IPS-20b (cell line): ENCODE measurements around the gene PRKCA.

ENCODE experiments used
- H3K27ac ChIP-seq: one replicate; pipeline ENCODE4 v1.5.1; 2013; ENCODE audit warnings: low read length
- H3K27me3 ChIP-seq: 2 replicates; pipeline ENCODE4 v1.6.1; 2013; ENCODE audit warnings: mild to moderate bottlenecking, low read length, inconsistent platforms; ENCODE audit not compliant: insufficient read depth
- H3K36me3 ChIP-seq: 2 replicates; pipeline ENCODE4 v1.6.1; 2013; ENCODE audit warnings: low read depth, mild to moderate bottlenecking, inconsistent platforms, low read length, moderate library complexity; ENCODE audit not compliant: insufficient read depth
- H3K4me1 ChIP-seq: 2 replicates; pipeline ENCODE4 v1.6.1; 2013; ENCODE audit warnings: mild to moderate bottlenecking, control low read depth, inconsistent platforms, low read length, moderate library complexity; ENCODE audit not compliant: insufficient read depth
- H3K4me3 ChIP-seq: 2 replicates; pipeline ENCODE4 v1.5.1; 2013; ENCODE audit warnings: mild to moderate bottlenecking, low read length, inconsistent platforms
- H3K9ac ChIP-seq: 2 replicates; pipeline ENCODE4 v1.6.1; 2013; ENCODE audit warnings: low read depth, mild to moderate bottlenecking, inconsistent platforms, low read length, moderate library complexity
- H3K9me3 ChIP-seq: 2 replicates; pipeline ENCODE4 v1.6.1; 2013; ENCODE audit warnings: mild to moderate bottlenecking, low read depth, low read length, inconsistent platforms; ENCODE audit not compliant: insufficient read depth

The PRKCA gene

DNA sequence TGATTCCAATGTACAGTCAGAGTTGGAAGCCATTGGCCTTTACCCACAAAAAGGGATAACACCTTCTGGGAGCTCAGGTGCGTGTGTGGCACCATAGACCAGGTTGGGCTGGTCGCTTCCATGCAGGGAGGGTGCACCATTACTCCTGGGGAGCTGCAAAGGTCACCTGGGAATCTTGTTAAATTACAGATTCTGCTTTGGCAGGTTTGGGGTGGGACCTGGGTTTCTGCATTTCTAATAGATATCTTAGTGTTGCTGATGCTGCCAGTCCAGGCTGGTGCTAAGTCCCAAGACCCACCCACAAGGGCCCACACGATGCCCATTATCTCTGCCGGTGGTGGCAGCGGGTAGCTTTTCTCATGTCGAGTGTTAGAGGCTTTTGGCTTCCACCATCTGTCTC lies 384.2 kb downstream of the PRKCA start:
- no peaks in the 10 kb centered on the region for H3K9me3 ChIP-seq
- no peak overlapping the region for H3K9ac ChIP-seq
- no peaks in the 10 kb centered on the region; the same call in 1 of the 2 replicates for H3K36me3 ChIP-seq
- H3K27ac ChIP-seq: no peak overlapping the region
- H3K4me3 ChIP-seq: no peak overlapping the region
- no peaks in the 10 kb centered on the region for H3K4me1 ChIP-seq
- H3K27me3 ChIP-seq: no peaks in the 10 kb centered on the region

DNA sequence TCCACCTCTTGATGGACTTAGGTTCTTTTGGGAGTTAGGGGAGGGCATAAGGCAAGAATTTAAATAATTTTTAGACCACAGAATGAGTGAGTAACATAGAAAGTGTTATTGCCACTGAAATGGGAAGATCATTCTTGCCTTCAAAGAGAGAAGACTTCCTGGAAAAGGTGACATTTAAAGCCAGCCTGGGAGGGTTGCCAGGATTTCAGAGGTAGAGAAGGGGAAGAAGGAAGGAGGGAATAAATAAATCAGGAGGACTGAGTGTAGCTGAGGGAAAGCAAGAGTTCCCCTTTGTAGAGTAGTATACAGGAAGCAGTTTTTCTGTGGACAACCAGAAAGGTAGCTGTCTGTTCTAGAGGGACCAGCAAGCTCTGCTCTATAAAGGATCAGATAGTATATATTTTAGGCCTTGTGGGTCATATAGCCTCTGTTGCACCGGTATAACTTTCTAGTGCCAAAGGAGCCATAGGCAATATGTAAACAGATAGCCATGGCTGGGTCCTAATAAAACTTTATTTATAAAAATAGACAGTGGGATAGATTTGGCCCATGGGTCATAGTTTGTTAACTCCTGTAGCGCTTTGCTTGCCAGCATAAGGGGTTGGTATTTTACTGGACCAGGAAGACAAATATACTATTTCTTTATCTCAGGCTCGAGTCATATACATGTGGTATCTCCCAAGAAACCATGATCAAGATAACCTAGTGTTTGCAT lies 385.3 kb downstream of the PRKCA start:
- no peak overlapping the region for H3K27ac ChIP-seq

DNA sequence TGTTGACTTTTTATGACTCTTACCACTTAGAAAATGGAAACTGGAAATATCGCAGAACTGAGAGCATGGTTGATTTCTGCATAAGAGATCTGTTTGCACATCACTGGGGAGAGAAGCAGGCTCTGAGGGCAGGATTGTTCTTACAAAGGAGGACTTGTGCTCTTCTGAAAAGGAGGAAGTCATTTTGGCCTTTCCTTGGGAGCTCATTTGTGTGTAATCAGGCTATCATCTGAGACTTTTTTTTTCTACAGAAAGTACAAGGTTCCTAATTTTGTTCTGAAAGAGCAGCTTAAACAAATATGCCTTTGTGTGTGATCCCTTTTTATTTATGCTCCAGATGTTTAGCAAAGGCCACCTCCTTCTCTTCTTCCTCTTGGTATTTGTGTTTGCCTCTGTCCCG lies 386.8 kb downstream of the PRKCA start:
- H3K36me3 ChIP-seq: no peaks in the 10 kb centered on the region; the same call in 1 of the 2 replicates
- no peaks in the 10 kb centered on the region for H3K27me3 ChIP-seq
- no peak overlapping the region for H3K9ac ChIP-seq
- no peak overlapping the region for H3K4me3 ChIP-seq
- H3K27ac ChIP-seq: no peak overlapping the region
- no peaks in the 10 kb centered on the region for H3K4me1 ChIP-seq
- H3K9me3 ChIP-seq: no peaks in the 10 kb centered on the region

More for the DNA sequence above, 385.3 kb downstream of the PRKCA start:
- Histone ChIP-seq H3K9ac (no peak overlapping the region), H3K4me1 (no peaks in the 10 kb centered on the region), H3K9me3 (no peaks in the 10 kb centered on the region), H3K27me3 (no peaks in the 10 kb centered on the region), H3K4me3 (no peak overlapping the region), H3K36me3 (no peaks in the 10 kb centered on the region; the same call in 1 of the 2 replicates)

DNA sequence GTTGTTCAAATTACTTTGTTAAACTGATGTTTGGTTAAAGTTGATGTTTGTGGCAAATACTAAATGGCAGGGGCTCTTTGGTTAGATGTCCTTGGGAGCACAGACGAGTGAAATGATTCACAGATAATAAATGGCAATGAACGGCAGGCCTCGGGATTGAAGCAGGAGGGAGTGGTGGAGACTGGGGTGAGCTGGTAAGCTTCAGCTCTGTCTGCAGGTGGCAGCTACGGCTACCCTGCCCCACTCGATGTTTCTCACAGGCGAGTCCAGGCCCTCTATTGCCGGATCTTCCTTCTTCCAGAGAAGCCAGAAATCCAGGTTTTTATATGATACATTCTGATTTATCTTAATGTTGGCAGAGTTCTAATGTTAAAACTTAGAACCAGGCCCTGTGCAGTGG lies 387.8 kb downstream of the PRKCA start:
- H3K27me3 ChIP-seq: no peaks in the 10 kb centered on the region
- H3K4me1 ChIP-seq: no peaks in the 10 kb centered on the region
- H3K4me3 ChIP-seq: no peak overlapping the region
- no peak overlapping the region for H3K9ac ChIP-seq
- no peaks in the 10 kb centered on the region for H3K9me3 ChIP-seq
- H3K36me3 ChIP-seq: no peaks in the 10 kb centered on the region; the same call in 1 of the 2 replicates
- no peak overlapping the region for H3K27ac ChIP-seq

DNA sequence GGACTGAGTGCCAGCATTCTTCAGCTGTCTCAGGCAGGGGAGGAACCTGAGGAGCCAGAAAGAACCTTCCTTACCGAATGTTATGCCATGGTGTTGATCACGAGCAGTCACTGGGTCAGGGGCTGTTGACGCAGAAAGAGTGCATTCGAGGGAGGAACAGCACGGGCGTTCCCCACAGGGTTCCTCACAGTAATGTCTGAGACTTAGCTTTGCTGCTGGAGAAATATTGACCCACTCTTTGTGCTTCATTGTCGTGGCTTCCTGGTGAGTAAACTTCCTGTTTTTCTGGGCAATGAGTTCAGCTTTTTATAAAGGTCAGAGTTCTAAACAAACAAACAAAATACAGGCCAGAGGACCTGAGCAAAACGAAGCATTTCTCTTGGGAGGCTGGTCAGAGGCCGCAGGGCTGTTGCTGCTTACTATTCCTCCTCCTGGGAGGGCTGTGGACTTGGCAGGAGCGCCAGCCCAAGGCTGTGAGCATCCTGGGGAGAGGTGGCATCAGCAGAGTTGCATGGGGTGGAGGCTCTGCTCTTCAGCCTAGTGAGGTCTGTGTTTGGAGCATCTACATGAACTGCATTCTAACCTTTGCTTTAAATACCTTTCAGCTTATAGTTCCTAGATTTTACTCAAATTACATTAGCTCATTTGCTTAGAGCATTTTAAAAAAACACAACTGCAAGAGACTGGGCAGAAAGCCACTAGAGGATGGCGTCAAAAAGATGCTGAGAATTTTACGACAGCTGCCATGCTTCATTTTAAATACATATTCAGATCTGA lies 389.4 kb downstream of the PRKCA start:
- H3K27me3 ChIP-seq: no peaks in the 10 kb centered on the region
- H3K9ac ChIP-seq: no peak overlapping the region
- H3K36me3 ChIP-seq: no peaks in the 10 kb centered on the region; the same call in 1 of the 2 replicates
- no peaks in the 10 kb centered on the region for H3K4me1 ChIP-seq
- H3K9me3 ChIP-seq: no peaks in the 10 kb centered on the region
- H3K4me3 ChIP-seq: no peak overlapping the region
- no peak overlapping the region for H3K27ac ChIP-seq

DNA sequence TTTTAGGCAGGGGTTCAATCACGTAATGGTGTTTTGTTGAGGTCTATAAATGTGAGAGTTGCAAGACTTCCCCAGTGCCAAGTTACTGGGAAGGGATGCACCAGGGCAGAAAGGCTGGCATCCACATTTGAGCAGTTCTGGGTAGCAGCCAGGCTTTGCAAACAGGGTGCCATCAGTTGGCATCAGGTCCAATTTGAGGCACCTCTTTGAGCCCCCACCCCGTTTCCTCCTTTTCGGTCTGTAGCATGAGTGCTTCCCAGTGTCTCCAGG lies 389.9 kb downstream of the PRKCA start:
- Histone ChIP-seq H3K27ac (no peak overlapping the region), H3K9ac (no peak overlapping the region), H3K27me3 (no peaks in the 10 kb centered on the region), H3K9me3 (no peaks in the 10 kb centered on the region), H3K4me3 (no peak overlapping the region), H3K4me1 (no peaks in the 10 kb centered on the region), H3K36me3 (no peaks in the 10 kb centered on the region; the same call in 1 of the 2 replicates)

DNA sequence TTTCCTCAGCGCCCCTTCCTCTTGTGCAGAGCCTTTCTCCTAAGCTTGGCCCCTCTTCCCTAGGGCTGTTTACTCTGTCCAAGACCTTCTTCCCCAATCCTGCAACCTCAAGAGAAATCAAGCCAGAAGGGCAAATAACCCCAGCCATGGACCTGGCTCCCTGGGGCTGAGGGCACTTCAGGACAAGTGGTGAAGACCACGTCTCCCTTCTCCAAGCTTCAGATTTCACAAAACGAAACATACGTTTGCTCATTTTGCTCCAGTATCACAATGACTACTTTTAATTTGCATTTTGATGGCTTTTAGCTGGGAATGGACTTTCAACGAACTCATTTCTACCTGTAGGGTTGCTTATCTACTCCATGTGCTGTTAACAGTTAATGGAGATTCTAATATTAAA lies 392.7 kb downstream of the PRKCA start:
- no peak overlapping the region for H3K27ac ChIP-seq
- H3K4me3 ChIP-seq: no peak overlapping the region
- no peak overlapping the region for H3K9ac ChIP-seq
- H3K4me1 ChIP-seq: no peaks in the 10 kb centered on the region
- H3K9me3 ChIP-seq: no peaks in the 10 kb centered on the region
- no peaks in the 10 kb centered on the region for H3K27me3 ChIP-seq
- no peaks in the 10 kb centered on the region for H3K36me3 ChIP-seq

DNA sequence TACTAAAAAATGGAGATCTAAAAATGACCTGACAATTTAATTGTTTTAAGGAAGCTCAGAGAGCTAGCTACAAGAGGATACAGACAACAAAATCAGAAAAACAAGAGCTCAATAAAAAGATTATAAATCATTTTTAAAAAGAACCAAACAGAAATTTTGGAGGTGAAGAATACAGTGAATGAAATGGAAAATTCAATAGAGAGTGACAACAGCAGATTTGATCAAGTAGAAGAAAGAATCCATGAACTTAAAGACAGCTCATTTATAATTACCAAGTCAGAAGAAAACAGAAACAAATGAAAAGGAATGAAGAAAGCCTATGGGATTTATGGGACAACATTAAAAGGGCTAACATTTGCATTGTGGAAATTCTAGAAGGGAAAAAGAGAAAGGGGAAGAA lies 395.9 kb downstream of the PRKCA start:
- H3K9me3 ChIP-seq: no peaks in the 10 kb centered on the region
- no peaks in the 10 kb centered on the region for H3K36me3 ChIP-seq
- H3K4me1 ChIP-seq: no peaks in the 10 kb centered on the region
- H3K27me3 ChIP-seq: no peaks in the 10 kb centered on the region
- H3K9ac ChIP-seq: no peak overlapping the region
- H3K27ac ChIP-seq: no peak overlapping the region
- H3K4me3 ChIP-seq: no peak overlapping the region

DNA sequence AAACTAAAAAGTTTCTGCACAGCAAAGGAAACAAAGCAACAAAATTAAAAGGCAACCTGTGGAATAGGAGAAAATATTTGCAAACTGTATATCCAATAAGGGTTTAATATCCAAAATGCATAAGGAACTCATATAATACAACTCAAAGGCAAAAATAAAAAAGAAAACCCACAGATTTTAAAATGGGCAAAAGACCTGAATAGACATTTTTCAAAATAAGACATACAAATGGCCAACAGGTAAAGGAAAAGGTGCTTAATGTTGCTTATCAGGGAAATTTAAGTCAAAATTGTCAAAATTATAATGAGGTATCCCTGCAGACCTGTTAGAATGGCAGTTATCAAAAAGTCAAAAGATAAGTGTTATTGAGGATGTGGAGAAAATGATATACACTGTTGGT lies 399.0 kb downstream of the PRKCA start:
- H3K4me1 ChIP-seq: no peaks in the 10 kb centered on the region; the same call in 1 of the 2 replicates
- H3K36me3 ChIP-seq: no peaks in the 10 kb centered on the region
- H3K9ac ChIP-seq: no peak overlapping the region
- H3K4me3 ChIP-seq: no peak overlapping the region
- no peaks in the 10 kb centered on the region for H3K9me3 ChIP-seq
- H3K27me3 ChIP-seq: no peaks in the 10 kb centered on the region
- no peak overlapping the region for H3K27ac ChIP-seq

DNA sequence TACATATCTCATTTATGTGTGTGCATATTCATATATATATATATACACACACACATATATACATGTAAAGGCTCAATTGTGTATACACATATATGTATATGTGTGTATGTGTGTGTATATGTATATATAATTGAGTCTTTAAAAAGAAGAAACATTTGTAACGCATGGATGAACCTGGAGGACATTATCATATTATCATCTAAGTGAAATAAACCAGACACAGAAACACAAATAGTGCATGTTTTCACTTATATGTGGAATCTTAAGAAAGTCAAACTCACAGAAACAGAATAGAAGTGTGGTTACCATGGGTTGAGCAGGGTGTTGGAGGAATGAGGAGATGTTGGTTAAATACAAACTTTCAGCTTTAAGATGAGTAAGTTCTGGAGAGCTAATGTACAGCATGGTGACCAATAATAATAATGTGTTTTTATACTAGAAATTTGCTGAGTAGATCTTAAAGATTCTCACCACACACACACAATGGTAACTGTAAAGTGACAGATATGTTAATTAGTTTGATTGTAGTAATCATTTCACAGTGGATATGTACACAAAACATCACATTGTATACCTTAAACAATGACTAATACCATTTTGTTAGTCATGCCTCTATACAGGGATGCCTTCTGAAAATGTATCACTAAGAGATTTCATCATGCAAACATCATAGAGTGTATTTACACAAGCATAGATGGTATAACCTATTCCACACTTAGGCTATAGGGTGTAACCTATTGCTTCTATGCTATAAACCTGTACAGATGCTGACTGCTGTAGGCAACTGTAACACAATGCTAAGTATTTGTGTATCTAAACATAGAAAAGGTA lies 399.9 kb downstream of the PRKCA start:
- no peaks in the 10 kb centered on the region for H3K36me3 ChIP-seq
- H3K9me3 ChIP-seq: no peaks in the 10 kb centered on the region
- no peaks in the 10 kb centered on the region; the same call in 1 of the 2 replicates for H3K4me1 ChIP-seq
- H3K27ac ChIP-seq: no peak overlapping the region
- no peak overlapping the region for H3K4me3 ChIP-seq
- no peak overlapping the region for H3K9ac ChIP-seq
- no peaks in the 10 kb centered on the region for H3K27me3 ChIP-seq

DNA sequence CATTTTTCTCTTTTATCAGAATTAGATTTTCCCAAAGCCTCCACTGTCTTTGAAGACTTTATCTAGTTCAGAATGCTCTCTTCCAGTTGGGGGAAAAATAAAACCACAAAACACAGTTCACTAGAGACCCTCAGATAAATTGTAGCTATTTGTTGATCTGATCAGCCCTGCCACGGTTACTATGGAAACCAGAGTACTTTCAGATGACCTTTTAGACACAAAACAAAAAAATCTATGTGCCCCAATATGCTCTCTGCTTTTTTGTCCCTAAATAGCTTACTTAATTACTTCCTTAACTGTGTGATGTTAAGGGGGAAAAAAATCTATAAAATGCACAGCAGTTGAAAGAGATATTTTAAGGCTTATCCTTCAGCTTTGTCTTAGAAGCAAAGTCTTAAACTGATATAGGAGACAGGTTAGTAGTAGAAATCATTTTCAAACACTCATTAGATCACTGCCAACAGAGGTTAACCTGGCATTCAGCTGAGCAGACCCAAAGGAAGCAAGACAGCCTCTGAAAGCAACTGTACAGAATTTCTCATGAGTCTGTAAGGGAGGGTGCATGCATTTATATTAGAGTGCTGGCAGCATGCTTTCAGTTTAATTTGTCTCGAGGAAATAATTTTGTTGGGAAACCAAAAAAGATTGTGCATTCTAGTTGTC lies 402.6 kb downstream of the PRKCA start:
- no peaks in the 10 kb centered on the region; the same call in 1 of the 2 replicates for H3K4me1 ChIP-seq
- H3K27ac ChIP-seq: no peak overlapping the region
- no peaks in the 10 kb centered on the region for H3K9me3 ChIP-seq
- no peak overlapping the region for H3K9ac ChIP-seq
- H3K4me3 ChIP-seq: no peak overlapping the region
- no peaks in the 10 kb centered on the region for H3K27me3 ChIP-seq
- no peaks in the 10 kb centered on the region for H3K36me3 ChIP-seq
